Parathyroid adenoma (tissue), 2 donors: ENCODE results near the gene ART1.
"Not testable (repeated sequence)": the region's sequence is repeated elsewhere in the genome, so short reads cannot be mapped to it uniquely, and the experiment has no call there.

Source experiments
- H2AFZ ChIP-seq: fragments of 300-600 bp; sonication (generic); one replicate; pipeline ENCODE4 v1.7.0; 2017; ENCODE audit warnings: antibody characterized with exemption, mild to moderate bottlenecking
- H3K27ac ChIP-seq: fragments of 300-600 bp; sonication (generic); one replicate; pipeline ENCODE4 v1.7.0; 2017
- H3K27me3 ChIP-seq: fragments of 300-600 bp; sonication (generic); one replicate; pipeline ENCODE4 v1.7.0; 2017; ENCODE audit warnings: low read length; ENCODE audit not compliant: control insufficient read depth, insufficient read depth
- H3K36me3 ChIP-seq: fragments of 300-600 bp; sonication (generic); one replicate; pipeline ENCODE4 v1.7.0; 2017; ENCODE audit warnings: low read length; ENCODE audit not compliant: control insufficient read depth, insufficient read depth
- H3K4me1 ChIP-seq: fragments of 300-600 bp; sonication (generic); one replicate; pipeline ENCODE4 v1.7.0; 2017; ENCODE audit warnings: control low read depth
- H3K4me2 ChIP-seq: fragments of 300-600 bp; sonication (generic); one replicate; pipeline ENCODE4 v1.7.0; 2017; ENCODE audit warnings: low read length
- H3K4me3 ChIP-seq: fragments of 300-600 bp; sonication (generic); one replicate; pipeline ENCODE4 v1.7.0; 2017; ENCODE audit warnings: low read depth, low read length
- H3K79me2 ChIP-seq: fragments of 300-600 bp; sonication (generic); one replicate; pipeline ENCODE4 v1.7.0; 2017; ENCODE audit warnings: control low read depth
- H3K9ac ChIP-seq: fragments of 300-600 bp; sonication (generic); one replicate; pipeline ENCODE4 v1.7.0; 2017; ENCODE audit warnings: mild to moderate bottlenecking
- H3K9me3 ChIP-seq: fragments of 300-600 bp; sonication (generic); one replicate; pipeline ENCODE4 v1.7.0; 2017; ENCODE audit warnings: low read length; ENCODE audit not compliant: control insufficient read depth
- CTCF ChIP-seq: fragments of 300-600 bp; sonication (generic); IDR thresholded peaks from one replicate; pipeline ENCODE4 v1.7.0; 2017; ENCODE audit warnings: antibody characterized with exemption, mild to moderate bottlenecking
- donor health status: primary hyperparathyroidism.

ART1 gene

GRCh38 chr11:3645552-3645951, 624 bp downstream of the ART1 start:
- Histone ChIP-seq H3K79me2 (no peaks in the 10 kb centered on the region), H3K27ac (no peak overlapping the region), H3K9me3 (no peaks in the 10 kb centered on the region), H3K36me3 (no peaks in the 10 kb centered on the region), H3K4me2 (no peak overlapping the region), H3K4me1 (peaks cover 6% of the 10 kb centered on the region), H3K4me3 (no peak overlapping the region), H3K27me3 (no peaks in the 10 kb centered on the region), H3K9ac (no peak overlapping the region), H2AFZ (no peak overlapping the region)
- no peak for TF ChIP-seq CTCF

GRCh38 chr11:3648843-3649242, 3.9 kb downstream of the ART1 start:
- H3K36me3 ChIP-seq, H3K27ac ChIP-seq, H2AFZ ChIP-seq, H3K4me1 ChIP-seq, H3K4me2 ChIP-seq, H3K4me3 ChIP-seq, H3K79me2 ChIP-seq, H3K9ac ChIP-seq, H3K9me3 ChIP-seq, H3K27me3 ChIP-seq: not testable (repeated sequence)

GRCh38 chr11:3649374-3649773, 4.4 kb downstream of the ART1 start:
- not testable (repeated sequence) for H3K4me3 ChIP-seq, H3K27me3 ChIP-seq, H3K9ac ChIP-seq, H2AFZ ChIP-seq, H3K4me2 ChIP-seq, H3K36me3 ChIP-seq, H3K79me2 ChIP-seq, H3K9me3 ChIP-seq, H3K4me1 ChIP-seq, H3K27ac ChIP-seq

GRCh38 chr11:3652514-3652913, 7.6 kb downstream of the ART1 start:
- H3K36me3 ChIP-seq, H3K9me3 ChIP-seq, H3K27me3 ChIP-seq, H3K79me2 ChIP-seq, H3K9ac ChIP-seq, H3K4me3 ChIP-seq, H3K4me2 ChIP-seq, H3K4me1 ChIP-seq, H2AFZ ChIP-seq, H3K27ac ChIP-seq: not testable (repeated sequence)

GRCh38 chr11:3655547-3655946, 10.6 kb downstream of the ART1 start:
- Histone ChIP-seq H3K27me3 (no peaks in the 10 kb centered on the region), H3K79me2 (no peaks in the 10 kb centered on the region), H3K4me1 (no peaks in the 10 kb centered on the region), H3K4me2 (no peak overlapping the region), H2AFZ (no peak overlapping the region), H3K4me3 (no peak overlapping the region), H3K36me3 (no peaks in the 10 kb centered on the region), H3K9ac (no peak overlapping the region), H3K27ac (no peak overlapping the region), H3K9me3 (no peaks in the 10 kb centered on the region)
- TF ChIP-seq CTCF = no peak

GRCh38 chr11:3657331-3657730, 12.4 kb downstream of the ART1 start:
- H3K36me3 ChIP-seq, H3K27ac ChIP-seq, H3K9ac ChIP-seq, H2AFZ ChIP-seq, H3K4me1 ChIP-seq, H3K79me2 ChIP-seq, H3K4me3 ChIP-seq, H3K27me3 ChIP-seq, H3K9me3 ChIP-seq, H3K4me2 ChIP-seq: not testable (repeated sequence)

- no peak overlapping the region for H2AFZ ChIP-seq
- no peaks in the 10 kb centered on the region for H3K27me3 ChIP-seq
- H3K4me1 ChIP-seq = no peaks in the 10 kb centered on the region
- no peak overlapping the region for H3K27ac ChIP-seq
- no peak overlapping the region for H3K9ac ChIP-seq
- no peaks in the 10 kb centered on the region for H3K36me3 ChIP-seq
- no peak overlapping the region for H3K4me2 ChIP-seq
- H3K4me3 ChIP-seq = no peak overlapping the region
- no peaks in the 10 kb centered on the region for H3K9me3 ChIP-seq
- no peak for TF ChIP-seq CTCF
- no peaks in the 10 kb centered on the region for H3K79me2 ChIP-seq
Measured at GRCh38 chr11:3658252-3658651, 13.3 kb downstream of the ART1 start.
